Measurements from ENCODE around the gene SPRY1. TPM values are rescaled to one million over a fixed set of nuclear protein-coding genes. Genes with fewer than 3 reads are reported as not detected.

Gene SPRY1
- total RNA-seq (2021; fragmentation: NEBNext Ultra II Directional; extraction: Animal tissue kit (Norgen Biotek cat#: 25700)) (54.7 and 56.2 TPM in 2 replicates), polyA plus RNA-seq (2011; rRNA removed) (11.7 and 13.2 TPM in 2 replicates), polyA minus RNA-seq (2011; rRNA and poly(A)+ RNA removed) (15.2 and 17.4 TPM in 2 replicates)
- polyA plus RNA-seq (2011; cell fraction: cytosol; rRNA removed) = 13.3 TPM
- polyA plus RNA-seq (2011; cell fraction: nucleus; rRNA removed) = 16.4 TPM
- polyA plus RNA-seq (2012, experiment 1 of 2) = 19.6 to 24.8 TPM (median 21.7 TPM) in 4 replicates
- polyA plus RNA-seq (2012, experiment 2 of 2) = 17.7 TPM
- 33.5 TPM for polyA plus RNA-seq (2013, experiment 1 of 2)
- 33.8 TPM for polyA plus RNA-seq (2013, experiment 2 of 2)
- 18.7 TPM for polyA minus RNA-seq (2011; cell fraction: cytosol; rRNA and poly(A)+ RNA removed)
- 32.7 TPM for polyA minus RNA-seq (2011; cell fraction: nucleus; rRNA and poly(A)+ RNA removed)
- long read RNA-seq, experiment 1, transcript SPRY1-204 (2 exons, 1,012 nt) = major isoform, 7 of 23 reads
- long read RNA-seq, experiment 1, partial matches to known transcripts = 13 of 23 reads
- long read RNA-seq, experiment 1, other reads (novel, unspliced or antisense) = 1 of 23 reads
- long read RNA-seq, experiment 2, partial matches to known transcripts = 0 of 7 reads
- long read RNA-seq, experiment 2, other reads (novel, unspliced or antisense) = 4 of 7 reads

GRCh38 chr4:123396307-123397143, at the start of gene SPRY1:
Gene SPRY1 (plus strand): TSS chr4:123396795. CDS start chr4:123401592, 4,797 bp downstream.
- FAIRE-seq (peak; percentile 95), DNase-seq (ENCODE audit: low read depth in 1 of 2, low spot score in 2 of 2) (peak; percentile 60 to 85)
- H4K5ac ChIP-seq (ENCODE audit: insufficient read length, low read depth, low read length) = peak within 1 kb of the TSS; percentile 70
- H4K20me1 ChIP-seq (replicated peaks in 1 of 2; ENCODE audit: control insufficient read depth in 1 of 2, insufficient read depth in 2 of 2, low read length in 2 of 2) = peaks cover 0 to 2% of the 10 kb centered on the region in 2 experiments
- H3K56ac ChIP-seq (replicated peaks; ENCODE audit: insufficient read length, low read depth, low read length) = peak within 1 kb of the TSS; percentile 36
- no peak within 1 kb of the TSS; the same call in 1 of the 2 replicates for H2BK15ac ChIP-seq (ENCODE audit: low read length)
- H3K27me3 ChIP-seq (replicated peaks in 1 of 4; ENCODE audit: control insufficient read depth in 3 of 4, extremely low read depth in 1 of 4, insufficient read depth in 3 of 4, low read length in 3 of 4) = no peaks in the 10 kb centered on the region
- H2BK120ac ChIP-seq (replicated peaks; ENCODE audit: low read depth, low read length) = peak within 1 kb of the TSS; percentile 19
- peaks cover 0 to 5% (median 1%) of the 10 kb centered on the region in 4 experiments; a peak in 3 of 8 replicates for H3K36me3 ChIP-seq (ENCODE audit: control insufficient read depth in 2 of 4, insufficient read depth in 4 of 4, low read length in 3 of 4)
- no peak within 1 kb of the TSS for H3K14ac ChIP-seq (ENCODE audit: insufficient read length)
- peaks cover 10 to 40% of the 10 kb centered on the region in 2 experiments for H3K79me2 ChIP-seq (ENCODE audit: control insufficient read depth in 1 of 2, insufficient read depth in 2 of 2, low read length in 2 of 2)
- no peaks in the 10 kb centered on the region for H3K9me3 ChIP-seq (ENCODE audit: insufficient read depth in 2 of 2, low read depth in 1 of 2, low read length in 1 of 2)
- no peak within 1 kb of the TSS for H2BK12ac ChIP-seq (ENCODE audit: low read depth, low read length)
- peak within 1 kb of the TSS; percentile 74 to 88 for H3K4me2 ChIP-seq (ENCODE audit: insufficient read depth in 1 of 2, low read depth in 2 of 2, low read length in 2 of 2)
- peak within 1 kb of the TSS; percentile 4 for H4K91ac ChIP-seq (replicated peaks; ENCODE audit: insufficient read length, low read length)
- H3K9ac ChIP-seq (replicated peaks in 1 of 4; ENCODE audit: extremely low read depth in 1 of 4, low read depth in 3 of 4, low read length in 3 of 4) = peak within 1 kb of the TSS; percentile 43 to 82 (median 60)
- H3K23me2 ChIP-seq (ENCODE audit: low read depth, low read length) = peaks cover 8% of the 10 kb centered on the region
- WGBS, 2 experiments (ENCODE audit: extremely low coverage in 1 of 2, insufficient coverage in 1 of 2, insufficient read length in 1 of 2, insufficient replicate concordance in 2 of 2, low coverage in 1 of 2, low lambda C conversion rate in 2 of 2, missing lambda C conversion rate in 1 of 2) = 4% methylated on average over 20 of the region's 20 CpGs; no CpG with 5 or more reads in 1 of the 2 experiments
- peak within 1 kb of the TSS; percentile 57 to 81 (median 78) for H3K4me3 ChIP-seq (ENCODE audit: extremely low read depth in 1 of 4, insufficient read depth in 2 of 4, low read depth in 3 of 4, low read length in 4 of 4)
- peak within 1 kb of the TSS; percentile 79; the same call in 1 of the 2 replicates for H2AFZ ChIP-seq (ENCODE audit: low read length)
- H3K4me1 ChIP-seq (replicated peaks in 1 of 4; ENCODE audit: control insufficient read depth in 3 of 4, insufficient read depth in 4 of 4, low read length in 3 of 4) = peaks cover 0 to 3% (median 0%) of the 10 kb centered on the region in 4 experiments; a peak in 4 of 7 replicates
- ChIA-PET POLR2A (ENCODE audit: partially characterized antibody) (interaction anchor here (0.6 to 2.0 kb wide), 14 partner anchors 8 to 294 kb away, joined by 3 to 7 read pairs (median 4); no protein-coding TSS in a partner anchor), CTCF (ENCODE audit: partially characterized antibody) (interaction anchor here (0.9 to 2.6 kb wide), 9 partner anchors 9 to 359 kb away, joined by 3 to 7 read pairs (median 4); no protein-coding TSS in a partner anchor)
- H3K27ac ChIP-seq (ENCODE audit: low read depth, low read length) = no peak within 1 kb of the TSS; the same call in 1 of the 2 replicates
- no peaks in the 10 kb centered on the region; the same call in 1 of the 2 replicates for H3K79me1 ChIP-seq (ENCODE audit: low read depth, low read length)
- H2BK20ac ChIP-seq (ENCODE audit: low read length) = no peak within 1 kb of the TSS
- no peak within 1 kb of the TSS for H3K23ac ChIP-seq (ENCODE audit: insufficient read length)
- H2BK5ac ChIP-seq (ENCODE audit: low read depth, low read length) = peak within 1 kb of the TSS; percentile 37; the same call in 1 of the 2 replicates
- H4K8ac ChIP-seq (ENCODE audit: extremely low read depth, insufficient read depth, low read length) = peak within 1 kb of the TSS; percentile 84; the same call in 1 of the 2 replicates
- no peak within 1 kb of the TSS for H2AK5ac ChIP-seq (ENCODE audit: low read depth, low read length)
- H3K4ac ChIP-seq (replicated peaks; ENCODE audit: insufficient read length, low read depth, low read length) = no peak within 1 kb of the TSS
- peak within 1 kb of the TSS; percentile 74 for H3K18ac ChIP-seq (ENCODE audit: extremely low read depth, low read length)
- peak; percentile 48 to 75; a peak in 1 of 4 replicates for TF ChIP-seq HDAC2 (IDR thresholded peaks at IDR 0.05; ENCODE audit: borderline replicate concordance in 1 of 2, low read depth in 2 of 2, low read length in 2 of 2)
- no peak for TF ChIP-seq SP2 (IDR thresholded peaks at IDR 0.05; ENCODE audit: low read length)
- peak; percentile 8 for TF ChIP-seq ASH2L (IDR thresholded peaks at IDR 0.05; ENCODE audit: low read length)
- peak; percentile 94 for TF ChIP-seq SP1 (IDR thresholded peaks at IDR 0.05; ENCODE audit: low read depth, low read length)
- peak; percentile 82 for TF ChIP-seq JUND (IDR thresholded peaks at IDR 0.05; ENCODE audit: low read length)
- TF ChIP-seq RFX5 (IDR thresholded peaks at IDR 0.05; ENCODE audit: borderline replicate concordance, low read depth, low read length) = no peak
- TF ChIP-seq SUZ12 (IDR thresholded peaks at IDR 0.05; ENCODE audit: low read length) = no peak
- no peak for TF ChIP-seq CEBPB (IDR thresholded peaks at IDR 0.05; ENCODE audit: low read depth, low read length)
- TF ChIP-seq POLR2A (IDR thresholded peaks at IDR 0.05; ENCODE audit: control extremely low read depth in 1 of 2, low read depth in 2 of 2, low read length in 2 of 2) = peak; percentile 57 to 62; a peak in 2 of 3 replicates
